AG10803 (cell line): ENCODE measurements around the gene EMC8.

Experiments
- DNase-seq: peaks from one replicate; pipeline ENCODE4 v3.0.0; 2010; ENCODE audit warnings: low read depth
- H3K4me3 ChIP-seq: 2 replicates; pipeline ENCODE4 v1.5.1; 2011; ENCODE audit warnings: mild to moderate bottlenecking, low read length, control low read depth
- CTCF ChIP-seq: conservative IDR thresholded peaks from 2 replicates; pipeline ENCODE4 v1.5.1; 2011; ENCODE audit warnings: mild to moderate bottlenecking, low read length, control low read depth, inconsistent platforms

Gene EMC8

GRCh38 chr16:85750146-85750826 lies 49.1 kb downstream of the EMC8 start:
- TF ChIP-seq CTCF: no peak; the same call in 1 of the 2 replicates
- peak overlapping the region; percentile 62 for H3K4me3 ChIP-seq

GRCh38 chr16:85749771-85750145 lies 49.6 kb downstream of the EMC8 start:
- peak overlapping the region; percentile 62 for H3K4me3 ChIP-seq
- no peak for TF ChIP-seq CTCF
- no peak for DNase-seq

More at GRCh38 chr16:85750146-85750826, 49.1 kb downstream of the EMC8 start:
- peak; percentile 37 for DNase-seq

GRCh38 chr16:85746460-85747215 lies 52.7 kb downstream of the EMC8 start:
- peak; percentile 58 for DNase-seq
- H3K4me3 ChIP-seq: no peak overlapping the region
- TF ChIP-seq CTCF: no peak

- H3K4me3 ChIP-seq: no peak overlapping the region
These were observed 60.2 kb downstream of the EMC8 start for GRCh38 chr16:85738923-85739715.

GRCh38 chr16:85736921-85737320 lies 62.4 kb downstream of the EMC8 start:
- no peak for TF ChIP-seq CTCF
- DNase-seq: no peak
- H3K4me3 ChIP-seq: no peak overlapping the region

More at GRCh38 chr16:85738923-85739715, 60.2 kb downstream of the EMC8 start:
- DNase-seq: no peak
- TF ChIP-seq CTCF: no peak

GRCh38 chr16:85735946-85736345 lies 63.4 kb downstream of the EMC8 start:
- DNase-seq: no peak
- no peak overlapping the region for H3K4me3 ChIP-seq
- no peak for TF ChIP-seq CTCF
